ENCODE results near the gene ANGPTL1.

- TF ChIP-seq CTCF (IDR thresholded peaks at IDR 0.05) (no peak), EZH2 (IDR thresholded peaks at IDR 0.05) (no peak), EZH2phosphoT487 (IDR thresholded peaks at IDR 0.05) (no peak)
Observed at GRCh38 chr1:178918955-178919354, 48.1 kb upstream of the ANGPTL1 start.

All from neural progenitor cell (in vitro differentiated cells).